HG03135 (cell line): ENCODE results near the gene RGS13.

Experiments
- ATAC-seq: cut with Tn5 transposase; IDR thresholded peaks from one replicate; pipeline ENCODE4 v1.9.1; 2021; ENCODE audit warnings: mild to moderate bottlenecking, moderate library complexity; ENCODE audit not compliant: unreplicated experiment

Gene RGS13

DNA sequence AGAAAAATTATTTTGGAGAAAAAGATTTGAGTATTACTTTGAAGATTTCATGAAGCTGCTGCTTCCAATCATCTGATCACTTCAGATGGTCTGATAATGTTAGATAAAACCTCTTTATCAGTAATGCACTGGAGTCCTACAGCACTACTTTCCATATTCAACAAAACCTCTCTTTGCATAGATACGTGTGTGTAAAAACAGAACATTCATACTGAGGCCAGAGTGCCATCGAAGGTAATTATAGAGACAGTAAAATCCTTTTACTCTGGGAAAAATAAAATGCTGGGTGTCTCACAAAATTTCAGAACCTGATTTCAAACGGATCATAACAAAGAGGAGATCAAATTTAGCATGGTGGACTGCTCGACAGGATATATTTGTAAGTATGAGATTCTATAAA is at the start of gene RGS13:
TSS of gene RGS13 (plus strand) at position 209 of the 400 bp plus-strand sequence. CDS start 8,188 bp downstream, outside the sequence.
- ATAC-seq: no peak

DNA sequence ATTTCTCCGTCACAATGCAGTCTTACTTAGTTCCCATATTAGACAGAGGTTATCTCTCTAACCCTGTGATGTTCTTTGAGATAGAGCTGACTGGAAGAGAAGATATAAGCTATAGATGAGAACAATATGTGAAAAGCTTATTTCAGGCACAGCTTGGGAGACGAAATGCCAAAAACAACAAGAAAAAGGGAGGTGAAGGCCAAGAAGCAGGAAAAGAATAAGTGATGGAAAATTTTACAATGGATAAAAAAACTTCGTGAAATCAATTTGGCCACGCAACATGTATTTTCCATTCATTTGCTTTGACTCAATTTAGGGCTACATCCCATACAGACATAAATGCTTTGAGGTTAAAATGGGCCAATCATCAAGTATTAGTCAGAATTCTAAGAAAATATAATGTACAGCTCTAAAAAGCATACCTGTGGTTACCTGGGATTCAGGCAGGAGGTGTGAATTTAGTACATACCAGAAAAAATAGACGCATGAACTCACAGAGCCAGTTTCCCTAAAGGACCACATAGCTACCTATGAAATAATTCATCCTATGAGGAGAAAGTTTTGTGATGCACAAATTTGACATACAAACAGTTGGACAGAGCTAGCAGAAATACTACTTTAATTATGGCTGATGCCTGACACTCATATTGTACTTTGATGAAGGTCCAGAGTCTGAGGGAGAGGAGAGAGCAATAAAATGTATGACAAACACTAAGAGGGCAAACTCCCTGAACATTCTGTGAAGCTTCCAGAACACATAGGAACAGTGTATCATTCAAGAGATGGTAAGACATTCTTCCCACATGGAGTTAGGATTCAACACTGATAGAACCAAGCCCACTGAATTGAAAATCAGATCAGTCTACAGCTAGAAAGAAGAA is 48.3 kb upstream of the RGS13 start:
- no peak for ATAC-seq

GRCh38 chr1:192588546-192588945 is 47.4 kb upstream of the RGS13 start:
- ATAC-seq: no peak

DNA sequence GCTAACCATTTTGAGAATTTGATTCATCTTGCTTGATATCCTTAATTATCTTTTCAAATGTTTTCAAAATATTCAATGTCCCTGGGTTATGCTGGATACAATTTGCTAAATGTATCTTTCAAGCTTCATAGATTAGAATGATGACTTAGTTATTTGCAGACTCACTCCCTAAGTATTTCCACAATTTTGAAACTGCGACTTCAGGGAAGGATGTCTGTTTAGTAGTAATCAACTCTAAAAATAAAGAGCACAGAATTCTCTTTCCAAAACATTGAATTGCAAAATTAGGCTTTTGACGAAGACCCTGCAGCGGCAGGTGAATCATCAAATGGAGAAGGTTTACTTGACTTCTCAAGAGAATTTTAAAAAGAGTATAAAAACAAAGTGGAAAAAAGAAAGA is 46.1 kb upstream of the RGS13 start:
- no peak for ATAC-seq

DNA sequence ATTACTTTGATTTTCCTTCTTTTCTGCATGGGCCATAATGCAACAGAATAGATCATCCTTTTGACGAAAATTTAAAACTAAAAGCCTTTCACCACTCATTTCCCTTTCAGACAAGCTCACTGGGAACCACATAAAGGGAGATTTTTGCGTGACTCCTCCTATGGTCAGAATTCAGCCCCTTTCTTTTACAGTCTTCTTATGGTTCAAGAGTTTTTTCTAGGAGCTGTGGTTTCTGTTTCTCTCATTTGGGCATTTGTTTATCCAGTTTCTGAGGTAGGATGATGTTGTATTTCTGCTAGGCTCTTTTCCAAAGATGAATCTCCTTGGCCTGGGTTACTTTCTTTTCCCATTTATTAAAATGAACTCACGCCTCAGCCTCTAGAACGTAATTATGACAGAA is 43.4 kb upstream of the RGS13 start:
- ATAC-seq: no peak

- ATAC-seq: no peak
Observed at GRCh38 chr1:192592981-192593708, 42.8 kb upstream of the RGS13 start.

DNA sequence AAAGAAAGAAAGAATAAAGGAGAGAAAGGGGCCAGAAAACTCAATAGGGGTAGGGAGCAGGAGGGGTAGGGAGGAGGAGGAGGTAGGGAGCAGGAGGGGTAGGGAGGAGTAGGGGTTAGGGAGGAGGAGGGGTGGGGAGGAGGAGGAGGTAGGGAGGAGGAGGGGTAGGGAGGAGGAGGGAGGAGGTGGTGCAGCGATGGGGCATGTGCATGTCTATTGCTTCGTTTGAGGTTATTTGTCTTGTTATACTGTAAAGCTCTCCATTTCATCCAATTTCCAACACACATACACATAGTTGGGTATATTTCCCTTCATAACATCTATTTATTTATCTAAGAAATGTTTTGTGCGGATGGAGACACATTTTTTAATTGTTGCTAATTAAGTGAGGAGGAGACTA is 40.6 kb upstream of the RGS13 start:
- no peak for ATAC-seq

DNA sequence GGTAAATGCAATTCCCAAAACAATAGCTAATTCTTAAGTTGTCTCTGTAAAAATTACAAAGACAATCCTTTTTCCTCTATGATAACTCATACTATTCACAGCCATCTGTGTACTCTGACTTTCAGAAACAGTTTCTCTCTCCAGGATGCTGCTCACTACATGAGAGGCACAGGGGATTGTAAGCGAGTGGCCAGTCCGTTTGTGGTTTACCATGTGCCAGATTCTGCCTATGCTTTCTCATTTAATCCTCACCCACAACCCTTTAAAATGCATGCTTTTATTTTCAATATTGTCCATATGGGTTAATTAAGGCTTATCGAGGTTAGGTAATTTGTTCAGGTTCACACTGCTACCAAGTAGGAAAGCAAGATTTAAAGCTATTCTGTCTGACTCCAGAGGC is 37.4 kb upstream of the RGS13 start:
- no peak for ATAC-seq

DNA sequence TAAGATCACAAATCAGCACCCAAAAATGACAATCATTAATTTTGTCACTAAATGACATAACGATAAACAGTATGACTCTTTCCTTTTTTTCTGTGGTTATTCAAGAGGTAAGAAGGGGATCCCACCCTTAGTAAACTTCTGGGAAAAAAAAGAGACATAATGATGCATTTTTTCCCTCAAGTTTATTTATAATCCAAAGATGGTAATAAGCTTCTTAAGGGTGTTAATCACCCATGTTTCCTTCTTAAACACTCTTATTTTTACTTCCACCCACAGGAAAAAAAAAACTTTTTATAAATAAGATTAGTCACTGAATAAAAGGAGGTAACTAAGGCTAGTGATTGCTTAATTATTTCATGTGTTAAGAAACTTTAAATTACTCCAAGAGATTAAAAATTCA is 35.7 kb upstream of the RGS13 start:
- no peak for ATAC-seq

GRCh38 chr1:192601143-192601542 is 34.8 kb upstream of the RGS13 start:
- ATAC-seq: peak; percentile 47

DNA sequence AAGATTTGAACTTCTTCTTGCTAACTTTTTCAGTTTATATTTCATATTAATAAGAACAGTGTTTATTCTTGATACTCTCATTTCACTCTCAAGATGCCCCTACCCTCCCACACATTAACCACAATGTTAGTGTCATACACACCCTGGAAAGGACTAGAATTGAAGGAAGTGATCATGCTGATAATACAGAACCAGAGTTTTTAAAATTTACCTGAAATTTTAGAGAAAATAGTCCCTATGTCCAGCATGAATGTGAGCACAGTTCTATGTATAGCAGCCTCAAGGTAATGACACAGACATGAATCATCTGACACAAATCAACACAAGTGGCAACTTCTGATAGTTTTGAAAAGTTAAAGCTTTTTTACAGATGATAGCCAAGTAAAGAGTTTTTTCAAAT is 34.4 kb upstream of the RGS13 start:
- ATAC-seq: no peak

DNA sequence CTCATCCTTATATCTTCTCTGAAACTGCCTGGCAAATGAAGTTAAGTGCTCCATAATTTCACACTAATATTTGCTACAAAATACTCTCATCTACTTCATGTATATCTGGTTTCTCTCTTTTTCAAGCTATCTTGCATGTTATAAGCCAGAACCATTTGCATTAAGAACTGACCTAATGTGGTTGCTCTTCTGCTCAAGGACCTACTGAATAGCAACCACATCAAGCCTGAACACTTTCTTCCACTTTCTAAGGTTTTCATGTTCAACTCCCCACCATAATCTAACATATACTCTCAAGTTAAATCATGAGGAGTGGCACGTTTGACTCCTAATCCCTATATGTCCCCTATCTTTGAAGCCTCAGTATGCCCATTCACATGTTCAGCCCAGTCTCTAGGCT is 33.2 kb upstream of the RGS13 start:
- peak; percentile 34 for ATAC-seq

DNA sequence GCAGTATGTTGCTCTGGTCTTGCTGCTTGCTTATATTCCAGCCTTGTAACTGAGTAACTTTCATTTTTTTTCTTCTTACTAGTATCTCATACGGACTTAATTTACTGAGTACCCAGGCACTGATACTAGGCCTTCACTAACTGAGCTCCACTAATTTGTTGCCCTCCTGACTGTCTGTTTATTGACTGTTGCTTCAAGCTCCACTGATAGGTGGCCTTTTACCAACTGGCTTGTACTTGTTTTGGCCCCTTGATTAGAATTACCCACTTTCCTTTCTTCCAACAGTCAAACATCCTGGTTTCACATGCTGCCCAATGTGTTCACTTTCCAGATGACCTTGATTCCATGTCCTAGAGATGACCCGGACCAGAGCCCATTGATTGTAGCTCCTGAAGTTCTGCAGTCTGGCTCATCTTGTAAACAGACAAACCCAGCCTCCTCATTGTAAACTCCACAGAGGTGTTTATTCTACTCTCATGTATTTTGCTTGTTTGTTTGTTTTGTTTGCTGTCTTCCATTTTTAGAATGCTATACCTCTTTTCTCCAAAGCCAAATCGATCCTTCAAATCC is 32.6 kb upstream of the RGS13 start:
- no peak for ATAC-seq

DNA sequence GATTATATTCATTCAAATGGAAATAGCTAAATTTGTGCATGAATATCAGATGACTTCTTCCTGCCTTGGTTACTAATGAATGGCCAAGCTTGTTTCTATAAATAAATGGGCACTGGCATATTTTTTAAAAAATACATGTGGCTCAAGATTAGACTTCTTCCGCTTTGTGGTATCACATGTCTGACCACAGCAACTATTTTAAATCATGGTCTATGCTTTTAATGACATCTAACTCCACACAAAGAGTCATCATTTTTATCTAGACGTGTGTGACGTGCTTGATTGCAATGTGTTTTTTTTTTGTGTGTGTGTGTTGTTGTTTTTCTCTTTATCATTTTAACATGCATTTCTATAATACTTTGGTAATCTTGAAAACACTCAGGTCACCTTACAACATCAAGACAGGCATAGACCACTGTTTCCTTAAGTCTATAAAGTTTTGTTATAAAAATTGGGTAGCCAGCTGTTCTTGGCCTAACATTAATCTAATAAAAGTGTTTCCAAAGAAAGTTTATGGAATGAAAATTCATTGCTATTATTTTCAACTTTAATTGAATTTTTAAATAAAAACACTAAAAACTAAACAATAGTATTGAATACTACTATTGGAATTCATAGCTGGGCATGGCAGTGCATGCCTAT is 30.8 kb upstream of the RGS13 start:
- peak; percentile 26 for ATAC-seq

- ATAC-seq: no peak
Observed at GRCh38 chr1:192608671-192609070, 27.3 kb upstream of the RGS13 start.

DNA sequence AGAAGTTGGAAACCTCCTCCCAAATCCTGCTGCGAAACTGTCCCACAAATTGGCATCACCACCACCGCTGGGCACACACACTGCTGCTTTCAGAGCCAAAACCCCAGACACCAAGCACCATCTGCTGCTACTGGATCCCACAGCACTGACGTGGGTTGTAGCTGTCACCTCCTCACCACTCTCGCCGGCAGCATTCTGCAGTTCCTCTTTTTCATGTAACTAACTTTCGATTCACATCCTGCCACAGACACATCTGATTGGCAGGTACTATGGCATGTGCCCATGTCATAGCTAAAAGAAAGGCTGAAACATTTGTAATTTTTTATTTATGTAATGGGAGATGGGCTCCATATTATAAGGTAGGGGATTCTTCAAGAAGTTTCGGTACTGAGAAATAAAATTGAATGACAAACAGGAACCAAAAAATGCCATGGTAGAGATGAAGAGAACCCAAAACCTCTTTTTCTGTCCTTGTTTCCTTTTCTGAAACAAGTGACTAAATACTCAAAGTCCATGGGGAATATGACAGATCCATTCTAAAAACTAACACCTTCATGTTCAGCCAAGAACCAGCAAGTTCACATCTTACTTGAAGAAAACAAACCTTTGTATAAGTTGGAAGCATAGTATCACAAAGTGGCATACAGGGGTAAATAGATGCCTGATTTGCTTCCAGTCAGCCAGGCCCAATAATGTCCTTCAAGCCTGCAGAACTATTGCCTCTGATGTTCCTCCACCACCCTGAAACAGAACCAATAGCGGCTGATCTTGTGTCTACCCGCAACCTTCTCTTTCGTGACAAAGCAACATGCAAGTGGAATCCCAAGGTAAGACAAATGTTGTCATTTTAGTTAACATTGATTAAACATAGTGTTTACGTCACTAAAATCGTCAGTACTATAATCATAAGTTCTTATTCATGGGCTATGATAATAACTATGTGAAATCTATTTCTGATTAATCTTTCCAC is 26.6 kb upstream of the RGS13 start:
- peak; percentile 100 for ATAC-seq

DNA sequence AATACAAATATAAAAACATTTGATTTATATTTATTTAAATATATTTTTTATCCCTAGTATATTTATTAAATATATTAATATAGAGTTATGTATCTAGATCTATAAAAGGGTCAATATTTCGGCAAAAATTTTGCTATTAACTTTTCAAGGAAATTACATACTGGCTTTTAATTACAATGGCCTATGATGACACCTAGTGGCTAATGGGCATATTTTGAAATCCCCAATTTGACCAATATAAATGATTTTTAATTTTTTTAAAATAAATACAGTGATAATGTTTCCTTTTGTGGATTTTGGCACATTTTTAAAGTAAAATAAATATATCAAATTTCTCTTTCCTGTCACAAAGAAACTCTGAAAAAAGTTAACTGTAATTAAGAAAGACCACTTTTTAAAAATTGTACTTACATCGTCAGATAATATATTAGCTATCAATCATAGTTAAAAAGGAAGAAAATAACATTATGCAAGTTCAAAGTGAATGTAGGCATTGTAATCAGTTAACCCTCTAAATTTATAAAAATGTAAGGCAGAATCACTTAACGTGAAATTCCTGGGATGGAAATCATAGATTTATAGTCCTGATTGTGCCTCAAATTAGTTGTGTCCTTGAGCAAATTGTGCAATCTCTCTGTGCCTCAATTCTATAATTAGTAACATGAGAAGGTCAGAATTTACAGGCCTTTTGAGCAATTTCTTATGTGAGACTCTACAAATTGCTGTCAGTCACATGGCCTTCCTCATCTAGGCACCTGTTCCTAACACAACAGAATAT is 25.6 kb upstream of the RGS13 start:
- no peak for ATAC-seq

DNA sequence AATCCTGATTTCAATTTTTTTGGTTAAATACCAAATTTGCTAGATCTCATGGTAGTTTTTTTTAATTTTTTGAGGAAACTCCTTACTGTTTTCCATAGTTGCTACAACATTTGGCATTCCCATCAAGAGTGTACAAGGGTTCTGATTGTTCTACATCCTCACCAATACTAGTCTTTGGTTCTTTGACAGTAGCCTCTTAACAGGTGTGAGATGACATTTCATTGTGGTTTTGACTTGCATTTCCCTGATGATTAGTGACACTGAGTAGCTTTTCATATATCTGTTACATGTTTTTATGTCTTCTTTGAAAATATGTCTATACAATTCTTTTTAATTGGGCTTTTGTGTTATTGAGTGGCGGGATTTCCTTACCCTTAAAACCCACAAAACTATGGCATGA is 20.9 kb upstream of the RGS13 start:
- ATAC-seq: no peak

DNA sequence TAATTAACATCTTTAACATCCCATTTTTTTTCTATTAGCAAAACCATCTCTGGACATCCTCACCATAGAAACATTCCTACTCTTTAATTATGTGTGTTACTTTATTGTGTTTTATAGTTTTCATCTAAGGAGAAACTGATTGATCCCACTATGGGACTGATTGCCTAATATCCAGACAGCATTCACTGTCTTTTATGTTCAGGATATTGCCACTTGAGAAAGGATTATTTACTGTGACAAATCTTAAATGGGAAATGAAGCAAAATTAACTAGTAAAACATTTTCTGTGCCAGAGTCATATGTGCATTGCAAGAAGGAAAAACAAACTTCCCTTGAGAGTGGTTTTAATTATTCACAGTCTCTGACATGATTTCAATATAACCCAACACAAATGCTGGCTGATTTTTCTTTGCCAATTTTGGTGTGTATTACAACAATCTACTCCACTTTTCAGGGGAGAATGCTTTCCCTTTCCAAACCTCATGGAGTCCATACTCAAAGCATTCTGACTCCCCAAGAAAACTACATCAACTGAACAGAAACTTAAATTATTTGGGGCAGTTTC is 15.8 kb upstream of the RGS13 start:
- ATAC-seq: no peak
